IPS-18a (cell line): Measurements from ENCODE around the gene PACSIN2.

Experiments
- H3K27ac ChIP-seq: one replicate; pipeline ENCODE4 v1.5.1; 2013; ENCODE audit warnings: low read length
- H3K27me3 ChIP-seq: one replicate; pipeline ENCODE4 v1.6.1; 2013; ENCODE audit warnings: mild to moderate bottlenecking, low read length; ENCODE audit not compliant: control insufficient read depth, insufficient read depth
- H3K36me3 ChIP-seq: one replicate; pipeline ENCODE4 v1.6.1; 2013; ENCODE audit warnings: low read depth, low read length; ENCODE audit not compliant: control insufficient read depth
- H3K4me1 ChIP-seq: one replicate; pipeline ENCODE4 v1.6.1; 2013; ENCODE audit warnings: low read depth, low read length; ENCODE audit not compliant: control insufficient read depth
- H3K4me3 ChIP-seq: one replicate; pipeline ENCODE4 v1.5.1; 2013; ENCODE audit warnings: low read length
- H3K9ac ChIP-seq: one replicate; pipeline ENCODE4 v1.6.1; 2013; ENCODE audit warnings: mild to moderate bottlenecking, low read length, moderate library complexity
- H3K9me3 ChIP-seq: one replicate; pipeline ENCODE4 v1.6.1; 2013; ENCODE audit warnings: low read depth, low read length; ENCODE audit not compliant: control insufficient read depth

PACSIN2 gene

GRCh38 chr22:42879371-42880021 is 135.5 kb downstream of the PACSIN2 start:
- H3K4me3 ChIP-seq, result no peak overlapping the region
- H3K4me1 ChIP-seq, result no peaks in the 10 kb centered on the region
- no peak overlapping the region for H3K27ac ChIP-seq
- H3K36me3 ChIP-seq, result peaks cover 38% of the 10 kb centered on the region
- H3K27me3 ChIP-seq, result no peaks in the 10 kb centered on the region
- H3K9ac ChIP-seq, result no peak overlapping the region
- H3K9me3 ChIP-seq, result no peaks in the 10 kb centered on the region

DNA sequence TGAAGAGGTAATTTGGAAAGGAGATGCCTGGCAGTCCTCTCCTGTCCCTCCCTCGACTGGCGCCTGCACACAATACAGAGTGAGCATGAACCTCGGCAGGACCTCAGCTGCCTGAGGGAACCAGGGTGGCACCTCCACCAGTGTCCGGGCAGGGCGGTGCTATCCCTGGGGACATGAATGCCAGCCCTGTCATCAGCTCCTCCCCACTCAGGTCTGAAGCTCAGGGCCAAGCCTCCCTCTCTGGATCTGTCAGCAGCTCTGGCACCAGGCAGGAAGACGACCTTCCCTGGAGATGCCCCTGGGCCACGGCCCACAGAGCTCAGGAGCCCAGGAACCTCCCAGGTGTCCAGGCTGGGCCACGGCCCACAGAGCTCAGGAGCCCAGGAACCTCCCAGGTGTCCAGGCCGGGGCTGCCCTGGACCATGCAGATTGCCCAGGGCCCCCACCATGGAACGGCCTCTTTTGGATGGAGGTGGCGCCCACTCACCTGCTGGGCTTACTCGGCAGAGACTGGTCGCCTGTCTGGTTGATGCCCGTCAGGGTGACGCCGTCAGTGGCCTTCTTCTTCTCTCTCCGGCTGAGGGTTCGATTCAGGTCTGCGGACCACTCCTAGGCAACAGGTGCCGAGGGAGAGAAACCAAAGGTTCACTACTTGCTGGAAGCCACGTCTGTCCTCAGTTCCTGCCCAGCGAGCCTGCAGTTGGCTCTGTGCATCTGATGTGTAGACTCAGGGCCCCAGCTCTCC is 136.2 kb downstream of the PACSIN2 start:
- Histone ChIP-seq H3K27ac (no peak overlapping the region), H3K27me3 (no peaks in the 10 kb centered on the region), H3K9ac (no peak overlapping the region), H3K9me3 (no peaks in the 10 kb centered on the region), H3K36me3 (peaks cover 41% of the 10 kb centered on the region), H3K4me1 (no peaks in the 10 kb centered on the region), H3K4me3 (no peak overlapping the region)

- Histone ChIP-seq H3K9ac (no peak overlapping the region), H3K36me3 (peaks cover 38% of the 10 kb centered on the region), H3K9me3 (no peaks in the 10 kb centered on the region), H3K4me3 (no peak overlapping the region), H3K27me3 (no peaks in the 10 kb centered on the region), H3K4me1 (no peaks in the 10 kb centered on the region), H3K27ac (no peak overlapping the region)
These were observed 137.2 kb downstream of the PACSIN2 start for GRCh38 chr22:42877597-42878340.

DNA sequence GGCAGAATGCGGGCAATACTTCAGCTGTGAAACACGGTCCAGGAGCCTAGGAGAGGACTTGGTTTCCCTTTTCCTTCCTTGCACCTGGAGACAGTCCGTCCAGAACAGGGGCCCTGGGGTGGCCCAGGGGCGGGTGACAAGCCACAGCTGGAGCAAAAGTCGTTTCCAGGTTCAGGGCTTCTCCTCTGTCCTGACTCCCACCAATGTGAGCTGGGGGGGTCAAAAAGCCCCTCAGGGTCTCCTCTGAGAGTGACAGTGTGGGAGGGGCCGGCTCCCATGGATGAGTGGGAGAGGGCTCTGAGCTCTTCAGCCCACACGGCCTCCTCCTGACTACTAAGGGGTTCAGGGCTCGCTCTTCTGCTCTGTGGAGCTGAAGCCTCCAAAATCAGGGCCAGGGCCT is 137.8 kb downstream of the PACSIN2 start:
- no peak overlapping the region for H3K9ac ChIP-seq

GRCh38 chr22:42876041-42876440 is 138.9 kb downstream of the PACSIN2 start:
- peaks cover 36% of the 10 kb centered on the region for H3K36me3 ChIP-seq
- H3K27me3 ChIP-seq, result no peaks in the 10 kb centered on the region
- H3K27ac ChIP-seq, result no peak overlapping the region
- H3K9me3 ChIP-seq, result no peaks in the 10 kb centered on the region
- H3K4me1 ChIP-seq, result no peaks in the 10 kb centered on the region
- no peak overlapping the region for H3K4me3 ChIP-seq
- no peak overlapping the region for H3K9ac ChIP-seq

More for the DNA sequence above, 137.8 kb downstream of the PACSIN2 start:
- Histone ChIP-seq H3K27ac (no peak overlapping the region), H3K27me3 (no peaks in the 10 kb centered on the region), H3K36me3 (peaks cover 43% of the 10 kb centered on the region), H3K4me1 (no peaks in the 10 kb centered on the region), H3K9me3 (no peaks in the 10 kb centered on the region), H3K4me3 (no peak overlapping the region)

- no peak overlapping the region for H3K9ac ChIP-seq
These were observed 140.9 kb downstream of the PACSIN2 start for GRCh38 chr22:42874010-42874409.

GRCh38 chr22:42873356-42873755 is 141.6 kb downstream of the PACSIN2 start:
- H3K4me1 ChIP-seq, result no peaks in the 10 kb centered on the region
- H3K27me3 ChIP-seq, result no peaks in the 10 kb centered on the region
- no peak overlapping the region for H3K9ac ChIP-seq
- no peaks in the 10 kb centered on the region for H3K9me3 ChIP-seq
- no peak overlapping the region for H3K27ac ChIP-seq
- peaks cover 40% of the 10 kb centered on the region for H3K36me3 ChIP-seq
- no peak overlapping the region for H3K4me3 ChIP-seq

More at GRCh38 chr22:42874010-42874409, 140.9 kb downstream of the PACSIN2 start:
- H3K9me3 ChIP-seq, result no peaks in the 10 kb centered on the region
- no peak overlapping the region for H3K27ac ChIP-seq
- no peaks in the 10 kb centered on the region for H3K4me1 ChIP-seq
- H3K36me3 ChIP-seq, result peaks cover 43% of the 10 kb centered on the region
- H3K4me3 ChIP-seq, result no peak overlapping the region
- no peaks in the 10 kb centered on the region for H3K27me3 ChIP-seq

GRCh38 chr22:42872821-42873220 is 142.1 kb downstream of the PACSIN2 start:
- peaks cover 36% of the 10 kb centered on the region for H3K36me3 ChIP-seq
- H3K27me3 ChIP-seq, result no peaks in the 10 kb centered on the region
- no peak overlapping the region for H3K4me3 ChIP-seq
- no peaks in the 10 kb centered on the region for H3K4me1 ChIP-seq
- no peak overlapping the region for H3K27ac ChIP-seq
- H3K9me3 ChIP-seq, result no peaks in the 10 kb centered on the region
- H3K9ac ChIP-seq, result no peak overlapping the region

DNA sequence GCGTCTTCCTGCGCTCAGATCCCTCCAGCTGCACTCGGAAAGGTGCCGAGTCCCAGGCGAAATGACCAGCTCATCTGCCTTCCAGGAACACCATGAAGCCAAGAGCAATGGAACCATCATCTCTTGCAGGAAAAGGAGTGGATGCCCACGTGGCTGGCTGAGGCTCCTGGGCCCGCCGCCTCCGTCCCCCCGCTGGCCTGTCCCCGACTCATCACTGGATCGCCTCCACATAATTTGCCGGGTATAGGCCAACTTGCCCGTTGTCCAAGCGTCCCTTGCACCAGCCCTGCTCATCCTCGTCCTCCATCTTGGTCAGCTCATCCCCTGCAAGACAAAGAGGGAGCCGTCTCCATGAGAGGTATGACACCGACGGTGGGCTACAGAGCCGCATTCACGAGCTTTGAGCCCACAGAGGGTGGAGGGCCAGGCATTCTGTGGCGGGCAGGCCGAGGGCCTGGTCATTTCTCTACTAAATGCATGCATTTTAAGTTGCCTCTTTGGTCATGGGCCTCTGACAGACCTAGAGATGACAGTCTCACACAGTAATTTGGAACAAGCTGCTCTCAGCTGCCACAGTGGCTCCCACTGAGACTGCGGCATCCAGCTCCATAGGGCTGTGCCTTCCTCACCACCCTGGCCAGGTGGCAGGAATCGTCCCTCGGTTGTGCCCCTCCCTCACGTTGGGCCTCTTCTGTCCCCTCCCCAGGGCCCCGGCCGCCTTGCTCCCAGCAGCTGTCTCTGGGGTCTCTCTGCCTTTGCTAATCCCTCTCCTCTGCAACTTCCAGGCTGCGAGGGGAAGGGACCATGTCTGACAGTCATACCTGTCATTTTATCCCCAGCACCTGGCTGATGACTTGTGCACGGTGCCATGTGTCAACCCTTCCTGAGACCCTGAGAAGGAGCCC is 143.6 kb downstream of the PACSIN2 start:
- no peaks in the 10 kb centered on the region for H3K4me1 ChIP-seq
- no peak overlapping the region for H3K27ac ChIP-seq
- no peak overlapping the region for H3K4me3 ChIP-seq
- H3K27me3 ChIP-seq, result no peaks in the 10 kb centered on the region
- H3K36me3 ChIP-seq, result peaks cover 29% of the 10 kb centered on the region
- no peaks in the 10 kb centered on the region for H3K9me3 ChIP-seq
- no peak overlapping the region for H3K9ac ChIP-seq

- no peaks in the 10 kb centered on the region for H3K9me3 ChIP-seq
- H3K36me3 ChIP-seq, result peaks cover 25% of the 10 kb centered on the region
- no peak overlapping the region for H3K4me3 ChIP-seq
- no peak overlapping the region for H3K9ac ChIP-seq
- H3K27ac ChIP-seq, result no peak overlapping the region
- H3K27me3 ChIP-seq, result no peaks in the 10 kb centered on the region
- no peaks in the 10 kb centered on the region for H3K4me1 ChIP-seq
These were observed 145.0 kb downstream of the PACSIN2 start for GRCh38 chr22:42869888-42870480.
